Naive thymus-derived CD8-positive, alpha-beta T cell (primary cell): Measurements from ENCODE around the gene CTBP2. TPM values are rescaled to one million over a fixed set of nuclear protein-coding genes. Genes with fewer than 3 reads are reported as not detected.
A peak's percentile ranks its signal among the peaks of the same experiment; 100 is the strongest.

Experiments
- ATAC-seq, 2 donors: fragments of 150-1000 bp; cut with Tn5 transposase in 1 of 2; sonication (Bioruptor Pico), chemical (Tn5 transposase) in 1 of 2; 1 replicate in 1 of 2; 2 replicates in 1 of 2; pipeline ENCODE4 v1.10.0; 2021; ENCODE audit warnings: mild to moderate bottlenecking in 2 of 2, moderate library complexity in 2 of 2
- POLR2A ChIA-PET: fragments of 350-600 bp; sonication (Branson Sonifier 250); formaldehyde crosslinking; loops from one replicate; lab custom pipeline; 2021; ENCODE audit warnings: antibody characterized with exemption; lab: Charles Lee
- DNase-seq, 10 donors: peaks; one replicate each; pipeline versions ENCODE4 v3.0.0 to v3.0.0-alpha.2; 2020 to 2022
- H3K27ac Mint-ChIP-seq, 10 donors: one replicate each; pipeline ENCODE4 v1.8.0; 2020 to 2022; ENCODE audit warnings: mild to moderate bottlenecking in 10 of 10, mixed read lengths in 10 of 10, moderate library complexity in 4 of 10, inconsistent platforms in 1 of 10
- H3K27me3 Mint-ChIP-seq, 5 donors: one replicate each; pipeline ENCODE4 v1.8.0; 2021 to 2022; ENCODE audit warnings: mixed read lengths in 5 of 5
- H3K36me3 Mint-ChIP-seq, 3 donors: one replicate each; pipeline ENCODE4 v1.8.0; 2020 to 2022; ENCODE audit warnings: mixed read lengths in 3 of 3, mild to moderate bottlenecking in 2 of 3, inconsistent platforms in 1 of 3
- H3K4me1 Mint-ChIP-seq, 4 donors: one replicate each; pipeline ENCODE4 v1.8.0; 2021 to 2022; ENCODE audit warnings: mixed read lengths in 4 of 4
- H3K4me3 Mint-ChIP-seq, 10 donors: one replicate each; pipeline ENCODE4 v1.8.0; 2020 to 2022; ENCODE audit warnings: mild to moderate bottlenecking in 10 of 10, mixed read lengths in 10 of 10, moderate library complexity in 6 of 10, inconsistent platforms in 1 of 10
- H3K9me3 Mint-ChIP-seq, 9 donors: one replicate each; pipeline ENCODE4 v1.8.0; 2020 to 2022; ENCODE audit warnings: mixed read lengths in 9 of 9, mild to moderate bottlenecking in 3 of 9, inconsistent platforms in 1 of 9, moderate library complexity in 1 of 9
- polyA plus RNA-seq, 3 donors: library from polyadenylated mRNA; unstranded; fragments of 300-500 nt; fragmentation: Illumina TruSeq; gene quantifications; one replicate each; pipeline ENCODE4 v1.2.3, GENCODE V29; 2021
- total RNA-seq, 8 experiments: library from RNA in 2 of 8; stranded (reverse) in 2 of 8; gene quantifications; one replicate each; pipeline ENCODE4 v1.2.3 and lab custom pipeline; 2021 to 2026

CTBP2 gene
- total and polyA plus RNA-seq, 5 experiments from 2014 or later, result 0.05 to 3.1 (median 0.42) TPM

DNA sequence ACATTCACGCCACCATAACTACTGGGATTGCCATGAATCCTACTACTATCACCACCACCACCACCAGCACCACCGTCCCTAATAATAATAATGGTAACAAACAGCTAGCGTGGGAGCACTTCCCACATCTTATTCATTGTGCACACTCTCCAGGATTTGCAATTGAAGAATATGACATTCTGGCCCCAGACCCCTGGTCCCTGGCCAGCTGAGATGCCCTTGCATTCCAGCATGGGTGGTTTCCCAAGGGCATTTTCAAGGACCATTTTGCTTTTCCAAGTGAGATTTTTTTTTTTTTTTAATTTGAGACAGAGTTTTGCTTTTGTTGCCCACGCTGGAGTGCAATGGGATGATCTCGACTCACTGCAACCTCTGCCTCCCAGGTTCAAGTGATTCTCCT lies 14.7 kb downstream of the CTBP2 start:
- DNase-seq (no peak), ATAC-seq (no peak)
- peaks cover 21 to 47% (median 36%) of the 10 kb centered on the region in 5 donors for H3K27me3 Mint-ChIP-seq
- H3K4me3 Mint-ChIP-seq, result no peak overlapping the region
- H3K9me3 Mint-ChIP-seq, result no peaks in the 10 kb centered on the region
- H3K4me1 Mint-ChIP-seq, result peaks cover 0 to 66% (median under 1%) of the 10 kb centered on the region in 4 donors
- H3K27ac Mint-ChIP-seq, result no peak overlapping the region
- POLR2A ChIA-PET, result no interaction called here
- no peaks in the 10 kb centered on the region for H3K36me3 Mint-ChIP-seq

DNA sequence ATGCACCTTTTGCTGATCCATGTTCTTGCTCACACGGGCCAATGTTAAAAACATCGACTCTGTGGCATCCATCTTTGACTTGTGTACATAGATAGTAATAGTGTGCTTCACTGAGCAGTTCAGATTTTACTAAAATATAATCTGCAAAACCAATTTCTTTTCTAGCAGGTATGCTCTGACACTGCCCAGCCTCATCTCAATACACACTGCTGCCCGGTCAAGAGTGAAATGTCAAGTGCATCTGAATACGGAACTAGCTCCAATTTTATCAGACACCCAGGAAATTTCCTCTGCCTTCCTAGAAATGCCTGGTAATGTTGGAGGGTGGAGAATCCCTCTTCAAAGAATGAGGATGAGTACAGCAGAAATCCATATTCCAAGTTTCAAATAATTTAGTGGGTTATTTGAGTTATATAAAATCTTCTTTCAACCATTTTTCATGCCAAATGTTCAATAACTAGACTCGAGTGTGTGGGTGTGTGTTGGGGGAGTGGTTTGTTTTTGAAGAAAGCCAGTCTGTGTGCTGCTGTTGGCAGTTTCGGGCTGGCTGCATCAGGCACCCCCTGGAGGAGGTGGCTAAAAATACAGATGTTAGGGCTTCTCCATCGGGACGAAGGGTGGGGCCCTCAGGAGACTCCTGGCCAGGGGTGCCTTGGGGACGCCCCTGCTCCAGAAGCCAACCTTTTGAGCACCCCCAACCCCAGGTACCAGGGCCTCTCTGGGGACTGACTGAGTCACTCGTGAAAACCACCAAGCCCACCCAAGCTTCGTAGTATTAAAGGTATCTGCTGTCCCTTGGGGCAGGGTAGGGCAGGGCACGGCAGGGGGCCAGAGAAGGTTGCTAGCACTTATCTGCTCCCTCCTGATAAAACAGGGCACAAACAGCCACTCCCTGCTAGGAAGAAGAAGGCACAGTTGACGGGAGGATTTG lies 15.4 kb downstream of the CTBP2 start:
- ATAC-seq (no peak), DNase-seq (no peak)
- POLR2A ChIA-PET, result no interaction called here
- H3K9me3 Mint-ChIP-seq, result no peaks in the 10 kb centered on the region
- H3K36me3 Mint-ChIP-seq, result no peaks in the 10 kb centered on the region
- peaks cover 17 to 40% (median 32%) of the 10 kb centered on the region in 5 donors for H3K27me3 Mint-ChIP-seq
- peak overlapping the region in 1 of 10 donors; percentile 42 for H3K4me3 Mint-ChIP-seq
- peaks cover 0 to 62% (median under 1%) of the 10 kb centered on the region in 4 donors for H3K4me1 Mint-ChIP-seq
- peak overlapping the region in 1 of 10 donors; percentile 67 for H3K27ac Mint-ChIP-seq

DNA sequence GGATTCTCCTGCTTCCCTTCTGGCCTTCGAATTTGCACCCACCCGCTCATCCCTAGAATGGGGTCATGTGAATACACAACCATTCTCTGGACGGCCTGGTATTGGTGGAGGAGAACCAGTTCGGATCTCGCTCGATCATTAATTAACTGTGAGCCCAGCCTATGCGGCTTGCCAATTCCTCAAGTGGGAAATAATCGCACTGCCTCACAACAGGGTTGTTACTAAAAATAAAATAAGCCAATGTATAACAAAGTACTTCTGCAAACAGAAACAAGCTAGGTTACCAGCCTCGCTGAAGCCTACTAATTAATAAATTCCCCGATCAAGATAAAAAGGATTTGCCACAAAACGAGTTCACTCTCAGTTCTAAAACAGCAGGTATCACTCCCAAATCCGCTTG lies 16.2 kb downstream of the CTBP2 start:
- peaks cover 14 to 33% (median 28%) of the 10 kb centered on the region in 5 donors for H3K27me3 Mint-ChIP-seq
- no peak overlapping the region for H3K27ac Mint-ChIP-seq
- peaks cover 0 to 55% (median under 1%) of the 10 kb centered on the region in 4 donors for H3K4me1 Mint-ChIP-seq
- POLR2A ChIA-PET, result no interaction called here
- no peaks in the 10 kb centered on the region for H3K9me3 Mint-ChIP-seq
- DNase-seq (no peak), ATAC-seq (no peak)
- H3K36me3 Mint-ChIP-seq, result no peaks in the 10 kb centered on the region
- no peak overlapping the region for H3K4me3 Mint-ChIP-seq

DNA sequence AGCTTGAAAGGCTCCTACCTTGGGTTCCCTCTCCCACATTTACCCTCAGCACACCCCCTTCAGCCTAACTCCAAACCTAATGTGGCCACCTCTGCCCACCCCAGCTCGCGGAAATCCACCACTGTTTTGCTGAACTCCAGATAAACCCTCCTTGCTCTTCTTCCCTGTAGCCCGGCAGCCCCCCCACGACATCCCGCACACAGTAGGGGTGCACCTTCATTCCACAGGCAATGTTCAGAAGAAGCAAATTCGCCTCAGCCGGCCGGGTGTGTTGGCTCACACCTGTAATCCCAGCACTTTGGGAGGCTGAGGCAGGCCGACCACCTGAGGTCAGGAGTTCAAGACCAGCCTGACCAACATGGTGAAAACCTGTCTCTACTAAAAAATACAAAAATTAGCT lies 17.4 kb downstream of the CTBP2 start:
- POLR2A ChIA-PET, result no interaction called here
- Mint-ChIP-seq H3K27ac (no peak overlapping the region), H3K36me3 (no peaks in the 10 kb centered on the region), H3K9me3 (no peaks in the 10 kb centered on the region), H3K27me3 (peaks cover 11 to 24% (median 20%) of the 10 kb centered on the region in 5 donors), H3K4me3 (no peak overlapping the region), H3K4me1 (peaks cover 0 to 42% (median under 1%) of the 10 kb centered on the region in 4 donors)
- DNase-seq, result no peak
- no peak for ATAC-seq

DNA sequence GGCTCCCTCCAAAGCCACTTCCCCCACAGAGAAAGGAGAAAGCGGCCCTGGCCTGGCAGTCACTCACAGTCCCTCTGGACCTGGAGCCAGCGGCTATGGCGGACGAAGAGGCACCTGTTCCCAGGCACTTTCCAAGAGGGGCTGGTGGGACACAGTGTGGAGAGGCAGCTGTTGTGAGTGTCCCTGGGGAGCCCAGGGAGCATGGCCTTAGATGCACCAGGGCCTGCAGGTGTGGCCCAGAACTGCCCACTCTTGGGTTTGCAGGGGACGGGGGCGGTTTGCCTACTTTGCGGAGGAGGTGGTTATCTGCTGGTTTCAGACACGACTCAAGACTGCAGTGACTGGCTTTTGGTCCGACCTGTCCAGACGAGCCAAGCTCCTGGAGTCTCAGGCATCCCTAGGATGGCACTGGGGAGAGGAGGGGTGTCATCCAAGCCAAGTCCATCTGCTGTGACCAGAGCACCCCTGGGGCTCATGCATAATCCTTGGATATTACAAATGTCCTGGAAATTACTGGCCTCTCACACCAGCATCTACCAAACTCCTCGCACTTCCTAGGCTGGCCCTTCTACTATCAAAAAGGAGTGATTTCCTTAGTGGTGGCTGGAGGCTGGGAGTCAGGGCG lies 18.4 kb downstream of the CTBP2 start:
- H3K9me3 Mint-ChIP-seq, result no peaks in the 10 kb centered on the region
- H3K27ac Mint-ChIP-seq, result no peak overlapping the region
- DNase-seq (no peak), ATAC-seq (no peak)
- no peaks in the 10 kb centered on the region for H3K36me3 Mint-ChIP-seq
- no peak overlapping the region for H3K4me3 Mint-ChIP-seq
- POLR2A ChIA-PET, result no interaction called here
- H3K27me3 Mint-ChIP-seq, result peaks cover 5 to 15% (median 14%) of the 10 kb centered on the region in 5 donors
- peaks cover 0 to 35% (median 0%) of the 10 kb centered on the region in 4 donors for H3K4me1 Mint-ChIP-seq

DNA sequence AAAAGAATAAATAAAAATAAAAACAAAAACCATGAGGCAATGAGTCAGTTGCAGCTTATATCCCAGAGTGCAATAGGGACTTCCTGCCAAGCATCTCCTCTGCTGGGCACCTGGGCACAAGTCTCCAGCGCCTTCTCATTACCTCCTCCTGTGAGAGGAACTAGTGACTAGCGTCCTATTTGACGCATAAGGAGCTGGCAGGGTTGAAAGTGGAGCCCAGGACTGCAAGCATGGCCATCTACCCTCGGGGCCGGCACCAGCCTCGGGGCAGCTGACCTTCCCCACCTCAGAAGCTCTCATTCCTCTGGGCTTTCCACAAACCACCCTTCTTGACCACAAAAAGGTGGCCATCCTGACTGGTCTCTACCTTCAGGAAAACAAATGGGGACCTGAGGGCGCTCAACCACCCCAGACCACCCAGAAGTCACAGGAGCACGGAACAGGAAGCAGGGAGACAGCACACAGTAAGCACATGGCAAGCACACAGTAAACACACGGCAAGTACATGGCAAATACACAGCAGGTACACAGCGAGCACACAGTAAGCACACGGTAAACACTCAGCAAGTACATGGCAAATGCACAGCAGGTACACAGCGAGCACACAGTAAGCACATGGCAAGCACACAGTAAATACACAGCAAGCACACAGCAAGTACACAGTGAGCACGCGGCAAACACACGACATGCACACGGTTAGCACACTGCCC lies 19.1 kb downstream of the CTBP2 start:
- no peaks in the 10 kb centered on the region for H3K9me3 Mint-ChIP-seq
- peaks cover 0 to 28% (median 0%) of the 10 kb centered on the region in 4 donors for H3K4me1 Mint-ChIP-seq
- no peak overlapping the region for H3K4me3 Mint-ChIP-seq
- H3K27ac Mint-ChIP-seq, result no peak overlapping the region
- H3K36me3 Mint-ChIP-seq, result no peaks in the 10 kb centered on the region
- no peak for ATAC-seq
- DNase-seq, result no peak
- POLR2A ChIA-PET, result no interaction called here
- peaks cover 5 to 15% (median 10%) of the 10 kb centered on the region in 5 donors for H3K27me3 Mint-ChIP-seq

DNA sequence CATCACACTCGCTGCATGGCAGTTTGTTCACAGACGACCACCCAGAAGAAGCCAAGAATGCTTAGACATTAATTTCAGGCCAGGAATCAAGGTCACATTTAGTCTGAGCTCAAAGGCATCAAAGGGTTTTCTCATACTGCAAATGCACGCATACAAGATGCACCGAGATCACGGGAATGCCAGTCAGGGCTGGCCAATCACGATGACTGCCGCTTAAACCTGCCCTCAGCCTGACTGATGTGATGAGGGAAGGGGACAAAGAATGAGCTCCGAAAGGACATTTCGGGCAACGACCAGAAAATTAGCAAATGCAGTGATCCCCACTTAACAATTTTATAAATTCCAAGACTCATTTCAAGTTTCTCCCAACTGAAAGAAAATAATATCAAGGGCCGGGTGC lies 20.2 kb downstream of the CTBP2 start:
- Mint-ChIP-seq H3K4me3 (no peak overlapping the region), H3K36me3 (no peaks in the 10 kb centered on the region), H3K27me3 (peaks cover 3 to 21% (median 8%) of the 10 kb centered on the region in 5 donors), H3K4me1 (peaks cover 0 to 22% (median 0%) of the 10 kb centered on the region in 4 donors), H3K27ac (no peak overlapping the region), H3K9me3 (no peaks in the 10 kb centered on the region)
- no peak for DNase-seq
- POLR2A ChIA-PET, result no interaction called here
- ATAC-seq, result no peak

DNA sequence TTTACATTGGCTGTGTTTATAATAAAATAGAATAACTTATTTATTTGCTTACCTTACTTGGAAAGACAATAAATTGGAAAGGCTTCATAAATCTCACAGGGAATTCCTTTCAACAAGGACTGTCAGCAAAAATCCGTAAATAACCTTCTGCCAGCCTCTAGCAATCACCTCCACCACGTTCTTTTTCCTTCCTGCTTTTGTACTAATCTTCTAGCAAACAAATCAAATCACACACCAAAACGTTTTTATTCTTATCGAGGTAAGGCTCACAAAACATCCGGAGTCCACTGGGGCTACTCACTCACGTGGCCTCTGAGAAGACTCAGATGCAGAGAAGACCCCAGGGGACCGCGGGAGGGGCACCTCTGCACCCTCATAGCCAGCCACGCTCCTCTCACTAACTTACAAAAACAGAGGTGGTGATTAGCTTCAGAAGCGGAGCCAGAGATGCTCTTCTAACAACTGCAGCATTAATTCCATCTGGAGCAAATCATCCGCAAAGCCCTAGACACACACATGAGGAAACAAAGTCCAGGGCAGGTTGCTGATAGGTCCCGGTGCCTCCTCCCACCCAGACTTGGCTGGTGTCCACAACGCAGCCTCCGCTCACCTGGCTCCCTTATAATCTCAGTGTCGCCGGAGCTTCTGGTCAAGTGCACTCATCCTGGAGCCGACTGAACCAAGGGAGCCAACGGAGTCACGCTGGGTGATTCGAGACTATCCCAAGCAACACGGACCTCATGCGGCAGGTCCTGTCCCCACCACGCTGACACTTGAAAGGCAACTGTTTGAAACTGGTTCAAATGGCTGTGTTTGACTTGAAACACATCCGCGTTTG lies 22.5 kb downstream of the CTBP2 start:
- H3K4me1 Mint-ChIP-seq, result peaks cover 0 to 7% (median 0%) of the 10 kb centered on the region in 4 donors
- DNase-seq, result no peak
- POLR2A ChIA-PET, result no interaction called here
- no peak overlapping the region for H3K4me3 Mint-ChIP-seq
- ATAC-seq, result no peak
- no peaks in the 10 kb centered on the region for H3K9me3 Mint-ChIP-seq
- no peaks in the 10 kb centered on the region for H3K36me3 Mint-ChIP-seq
- H3K27me3 Mint-ChIP-seq, result peaks cover 0 to 20% (median 7%) of the 10 kb centered on the region in 5 donors
- H3K27ac Mint-ChIP-seq, result peak overlapping the region in 1 of 10 donors; percentile 20

DNA sequence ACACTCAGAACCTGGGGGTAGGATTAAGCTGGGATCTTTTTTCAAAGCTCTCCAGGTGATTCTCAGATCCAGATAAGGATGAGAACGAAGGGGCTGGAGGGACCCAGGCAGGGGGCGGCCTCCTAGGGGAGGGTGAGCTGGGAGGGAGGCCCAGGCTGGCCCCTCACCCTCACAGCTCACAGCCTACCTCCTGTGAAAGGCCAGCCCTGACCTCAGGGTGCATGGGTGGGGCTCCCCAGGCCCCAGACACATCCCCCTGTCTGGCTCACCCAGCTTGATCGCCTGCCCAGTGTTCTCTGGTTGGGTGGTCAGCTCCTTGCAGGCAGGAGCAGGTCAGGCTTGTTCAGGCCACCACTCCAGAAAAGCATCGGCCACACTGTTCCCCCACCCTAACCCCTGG lies 24.3 kb downstream of the CTBP2 start:
- Mint-ChIP-seq H3K27ac (no peak overlapping the region), H3K4me3 (no peak overlapping the region), H3K4me1 (peaks cover 0 to 2% (median 0%) of the 10 kb centered on the region in 4 donors), H3K9me3 (no peaks in the 10 kb centered on the region), H3K36me3 (no peaks in the 10 kb centered on the region), H3K27me3 (peaks cover 0 to 17% (median 2%) of the 10 kb centered on the region in 5 donors)
- ATAC-seq (no peak), DNase-seq (no peak)
- POLR2A ChIA-PET, result no interaction called here

DNA sequence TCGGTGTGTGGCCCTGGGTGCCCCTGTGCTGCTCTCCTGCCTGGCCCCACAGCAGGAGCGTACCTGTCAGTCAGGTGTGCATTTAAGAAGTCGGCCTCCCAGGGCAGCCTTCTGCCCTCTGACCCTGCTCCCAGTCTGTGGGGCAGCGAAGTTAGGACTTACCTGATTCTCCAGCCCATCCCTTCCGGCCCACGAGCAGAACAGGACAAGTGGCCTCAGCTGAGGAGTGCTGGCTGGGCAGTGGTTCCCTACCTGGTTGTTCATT lies 24.7 kb downstream of the CTBP2 start:
- peaks cover 0 to 20% (median 2%) of the 10 kb centered on the region in 5 donors for H3K27me3 Mint-ChIP-seq
- peaks cover 0 to 2% (median 0%) of the 10 kb centered on the region in 9 donors for H3K9me3 Mint-ChIP-seq
- H3K27ac Mint-ChIP-seq, result no peak overlapping the region
- no peak for DNase-seq
- no peaks in the 10 kb centered on the region for H3K36me3 Mint-ChIP-seq
- no peak overlapping the region for H3K4me3 Mint-ChIP-seq
- POLR2A ChIA-PET, result no interaction called here
- peaks cover 0 to 2% (median 0%) of the 10 kb centered on the region in 4 donors for H3K4me1 Mint-ChIP-seq
- no peak for ATAC-seq

DNA sequence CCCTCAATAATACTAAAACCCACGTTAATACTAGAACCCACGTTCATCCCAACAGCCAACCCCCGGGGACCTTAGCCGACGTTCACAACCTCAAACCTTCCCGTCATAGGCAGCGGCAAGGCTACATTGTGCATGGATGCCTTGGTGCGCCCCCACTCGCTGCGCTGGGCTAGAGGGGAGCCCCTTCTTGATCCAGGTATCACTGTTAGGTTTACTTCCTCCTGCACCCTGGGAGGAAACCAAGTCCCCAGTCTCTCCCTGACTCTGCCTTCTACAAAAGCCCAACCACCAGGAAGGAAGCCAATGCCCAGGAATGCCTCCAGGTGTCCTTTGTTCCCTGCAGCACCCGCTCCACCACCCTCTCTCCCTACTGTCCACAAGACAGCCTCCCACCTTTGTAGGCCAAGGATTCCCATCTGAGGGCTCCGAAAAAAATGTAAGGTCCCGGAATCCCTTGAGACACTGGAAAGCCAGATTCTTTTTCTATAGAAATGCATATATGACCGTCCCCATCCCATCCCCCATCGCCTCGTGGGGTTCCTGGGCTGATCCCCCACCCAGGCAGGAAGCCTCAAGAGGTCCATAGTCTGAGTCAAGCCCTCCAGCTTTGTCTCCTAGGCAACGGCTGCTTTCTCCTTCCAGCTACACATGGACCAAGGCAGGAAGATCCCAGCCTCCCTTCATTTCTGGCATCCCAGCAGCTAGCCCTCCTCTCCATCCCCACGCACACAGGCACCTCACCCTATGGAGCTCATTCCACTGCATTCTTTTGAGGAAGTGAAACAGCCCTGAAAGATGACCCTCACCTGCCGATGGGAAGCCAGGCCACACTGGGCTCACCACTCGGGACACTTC lies 25.2 kb downstream of the CTBP2 start:
- POLR2A ChIA-PET, result no interaction called here
- Mint-ChIP-seq H3K4me3 (no peak overlapping the region), H3K36me3 (no peaks in the 10 kb centered on the region), H3K9me3 (peaks cover 0 to 2% (median 0%) of the 10 kb centered on the region in 9 donors), H3K27me3 (peaks cover 0 to 20% (median 2%) of the 10 kb centered on the region in 5 donors), H3K27ac (no peak overlapping the region), H3K4me1 (peaks cover 0 to 2% (median 0%) of the 10 kb centered on the region in 4 donors)
- ATAC-seq (no peak), DNase-seq (no peak)
